Liver (tissue), 9 donors: ENCODE results near the gene MGA. TPM values are rescaled to one million over a fixed set of nuclear protein-coding genes. Genes with fewer than 3 reads are reported as not detected.

Experiments
- DNase-seq: peaks from one replicate; pipeline ENCODE4 v3.0.0-alpha.2; 2017; ENCODE audit warnings: low spot score
- H3K27ac ChIP-seq, 2 donors: one replicate each; pipeline ENCODE4 v1.7.0; 2013; ENCODE audit warnings: inconsistent platforms in 2 of 2, low read length in 2 of 2, control low read depth in 1 of 2, low read depth in 1 of 2, mild to moderate bottlenecking in 1 of 2
- H3K27me3 ChIP-seq, 4 donors: one replicate each; pipeline versions ENCODE4 v1.6.1 to v1.7.0; 2013; ENCODE audit warnings: low read length in 3 of 4, inconsistent platforms in 1 of 4, mild to moderate bottlenecking in 1 of 4, moderate library complexity in 1 of 4; ENCODE audit not compliant: control insufficient read depth in 4 of 4, insufficient read depth in 4 of 4
- H3K36me3 ChIP-seq, 4 donors: one replicate each; pipeline versions ENCODE4 v1.6.1 to v1.7.0; 2013; ENCODE audit warnings: low read length in 3 of 4, mild to moderate bottlenecking in 3 of 4, low read depth in 1 of 4, moderate library complexity in 1 of 4; ENCODE audit not compliant: control insufficient read depth in 4 of 4, insufficient read depth in 3 of 4
- H3K4me1 ChIP-seq, 4 donors: one replicate each; pipeline versions ENCODE4 v1.6.1 to v1.7.0; 2013; ENCODE audit warnings: low read length in 3 of 4, mild to moderate bottlenecking in 3 of 4, moderate library complexity in 1 of 4; ENCODE audit not compliant: control insufficient read depth in 4 of 4, insufficient read depth in 4 of 4
- H3K4me3 ChIP-seq, 3 donors: one replicate each; pipeline versions ENCODE4 v1.6.1 to v1.7.0; 2013; ENCODE audit warnings: low read length in 3 of 3, control low read depth in 1 of 3, low read depth in 1 of 3, mild to moderate bottlenecking in 1 of 3
- H3K9ac ChIP-seq, 2 donors: one replicate each; pipeline ENCODE4 v1.7.0; 2013; ENCODE audit warnings: low read length in 2 of 2, mild to moderate bottlenecking in 2 of 2, moderate library complexity in 2 of 2, control low read depth in 1 of 2, low read depth in 1 of 2
- H3K9me3 ChIP-seq, 4 donors: one replicate each; pipeline versions ENCODE4 v1.6.1 to v1.7.0; 2013; ENCODE audit warnings: low read length in 3 of 4; ENCODE audit not compliant: control insufficient read depth in 4 of 4
- EGR1 ChIP-seq, 2 donors: IDR thresholded peaks; 2 replicates each; pipeline ENCODE4 v1.6.1; 2016 to 2018; ENCODE audit warnings: antibody characterized with exemption in 2 of 2, low read depth in 2 of 2
- FOXA1 ChIP-seq: IDR thresholded peaks from 2 replicates; pipeline ENCODE4 v1.6.1; 2016; ENCODE audit warnings: antibody characterized with exemption
- FOXA2 ChIP-seq: IDR thresholded peaks from 2 replicates; pipeline ENCODE4 v1.6.1; 2016; ENCODE audit warnings: antibody characterized with exemption
- HNF4A ChIP-seq, 2 donors: conservative IDR thresholded peaks; 2 replicates each; pipeline ENCODE4 v1.6.1; 2016; ENCODE audit warnings: antibody characterized with exemption in 2 of 2, mild to moderate bottlenecking in 2 of 2
- HNF4G ChIP-seq: IDR thresholded peaks from 2 replicates; pipeline ENCODE4 v1.6.1; 2016; ENCODE audit warnings: antibody characterized with exemption
- JUND ChIP-seq, 2 donors: IDR thresholded peaks; 2 replicates each; pipeline ENCODE4 v1.6.1; 2016; ENCODE audit warnings: antibody characterized with exemption in 2 of 2
- MAX ChIP-seq: IDR thresholded peaks from 2 replicates; pipeline ENCODE4 v1.6.1; 2016; ENCODE audit warnings: antibody characterized with exemption
- NR2F2 ChIP-seq: IDR thresholded peaks from 2 replicates; pipeline ENCODE4 v1.6.1; 2016; ENCODE audit warnings: antibody characterized with exemption
- RAD21 ChIP-seq, 2 donors: IDR thresholded peaks; 2 replicates each; pipeline ENCODE4 v1.6.1; 2016; ENCODE audit warnings: antibody characterized with exemption in 2 of 2, mild to moderate bottlenecking in 2 of 2
- REST ChIP-seq: IDR thresholded peaks from 2 replicates; pipeline ENCODE4 v1.6.1; 2016; ENCODE audit warnings: antibody characterized with exemption, mild to moderate bottlenecking
- RXRA ChIP-seq, 2 donors: IDR thresholded peaks; 2 replicates each; pipeline ENCODE4 v1.6.1; 2017 to 2018; ENCODE audit warnings: antibody characterized with exemption in 2 of 2, mild to moderate bottlenecking in 1 of 2
- SP1 ChIP-seq: IDR thresholded peaks from 2 replicates; pipeline ENCODE4 v1.6.1; 2018; ENCODE audit warnings: antibody characterized with exemption, mild to moderate bottlenecking
- TAF1 ChIP-seq: conservative IDR thresholded peaks from 2 replicates; pipeline ENCODE4 v1.6.1; 2016; ENCODE audit warnings: antibody characterized with exemption, mild to moderate bottlenecking
- YY1 ChIP-seq: IDR thresholded peaks from 2 replicates; pipeline ENCODE4 v1.6.1; 2016; ENCODE audit warnings: antibody characterized with exemption, mild to moderate bottlenecking
- WGBS: extraction: QIAGEN DNeasy Blood & Tissue Kit; methylation state at CpG from one replicate; pipeline ENCODE4 v1.1.7; 2013; 5-methylcytosine and 5-hydroxymethylcytosine counted together
- polyA plus RNA-seq, 2 donors: library from polyadenylated mRNA; stranded (reverse) in 1 of 2; unstranded in 1 of 2; fragments of 200-250 nt in 1 of 2; fragments of >200 nt in 1 of 2; fragmentation: Nextera tagmentation in 1 of 2; extraction: Ambion mirVana in 1 of 2; gene quantifications; one replicate each; pipeline versions ENCODE4 v1.2.1 to v1.2.3, GENCODE V29; 2013 to 2015
- total RNA-seq, 2 donors: library from RNA; depleted of rRNA; stranded (reverse); fragments of >200 nt; gene quantifications; one replicate each; pipeline ENCODE4 v1.2.3, GENCODE V29; 2014
- TF ChIP-seq, protein P1 (sequence below): IDR thresholded peaks from 2 replicates; pipeline ENCODE4 v1.6.1; 2016; ENCODE audit warnings: antibody characterized with exemption
- TF ChIP-seq, protein P2 (sequence below): IDR thresholded peaks from 2 replicates; pipeline ENCODE4 v1.6.1; 2016; ENCODE audit warnings: antibody characterized with exemption
- donor health status: healthy.
- donor health status: healthy.
- donor health status: healthy.
- donor health status: healthy.
- donor health status: healthy.

MGA gene
- total and polyA plus RNA-seq, 4 donors = 2.1 to 33.5 (median 13.2) TPM

DNA sequence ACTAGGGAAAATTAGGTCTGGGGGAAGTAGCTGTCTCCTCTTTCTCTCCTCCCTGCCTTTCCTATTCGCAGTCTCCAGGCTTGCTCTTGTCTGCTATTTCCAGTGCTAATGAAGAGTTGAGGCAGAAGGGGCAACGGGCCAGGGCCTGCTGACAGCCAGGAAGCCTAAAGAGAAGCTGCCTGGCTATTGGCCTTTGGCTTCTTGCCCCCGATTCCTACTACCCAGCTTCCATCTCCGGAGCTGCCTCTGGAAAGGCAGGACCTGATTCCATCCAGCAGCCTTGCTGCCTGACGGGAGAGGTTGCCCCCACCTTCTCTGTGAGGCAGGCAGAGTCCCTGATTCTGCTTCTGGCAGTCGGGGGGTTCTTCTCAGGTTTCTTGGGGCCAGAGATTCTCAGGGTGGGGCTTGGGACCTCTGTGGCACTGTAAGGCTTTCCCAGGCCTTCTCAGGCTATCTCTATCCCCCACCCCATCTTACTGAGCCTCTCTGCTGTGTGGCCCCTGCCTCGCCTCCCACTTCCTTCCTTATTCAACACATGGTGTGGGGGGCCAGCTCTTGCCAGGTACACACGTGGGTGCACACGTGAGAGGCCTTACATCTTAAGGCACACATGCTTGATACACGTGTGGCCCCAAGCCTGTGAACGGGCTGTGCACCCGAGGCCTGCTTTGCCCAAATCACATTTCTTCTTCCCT, 149.5 kb downstream of the MGA start:
- 78% methylated on average over 12 of the region's 12 CpGs for whole genome bisulfite sequencing
- Histone ChIP-seq H3K36me3 (peaks cover 0 to 6% (median 0%) of the 10 kb centered on the region in 4 donors), H3K4me1 (no peaks in the 10 kb centered on the region), H3K27me3 (no peaks in the 10 kb centered on the region), H3K27ac (no peak overlapping the region), H3K9ac (no peak overlapping the region), H3K4me3 (no peak overlapping the region), H3K9me3 (no peaks in the 10 kb centered on the region)
- DNase-seq = no peak
- TF ChIP-seq HNF4G = no peak
- TF ChIP-seq, protein P1, sequence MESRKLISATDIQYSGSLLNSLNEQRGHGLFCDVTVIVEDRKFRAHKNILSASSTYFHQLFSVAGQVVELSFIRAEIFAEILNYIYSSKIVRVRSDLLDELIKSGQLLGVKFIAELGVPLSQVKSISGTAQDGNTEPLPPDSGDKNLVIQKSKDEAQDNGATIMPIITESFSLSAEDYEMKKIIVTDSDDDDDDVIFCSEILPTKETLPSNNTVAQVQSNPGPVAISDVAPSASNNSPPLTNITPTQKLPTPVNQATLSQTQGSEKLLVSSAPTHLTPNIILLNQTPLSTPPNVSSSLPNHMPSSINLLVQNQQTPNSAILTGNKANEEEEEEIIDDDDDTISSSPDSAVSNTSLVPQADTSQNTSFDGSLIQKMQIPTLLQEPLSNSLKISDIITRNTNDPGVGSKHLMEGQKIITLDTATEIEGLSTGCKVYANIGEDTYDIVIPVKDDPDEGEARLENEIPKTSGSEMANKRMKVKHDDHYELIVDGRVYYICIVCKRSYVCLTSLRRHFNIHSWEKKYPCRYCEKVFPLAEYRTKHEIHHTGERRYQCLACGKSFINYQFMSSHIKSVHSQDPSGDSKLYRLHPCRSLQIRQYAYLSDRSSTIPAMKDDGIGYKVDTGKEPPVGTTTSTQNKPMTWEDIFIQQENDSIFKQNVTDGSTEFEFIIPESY = no peak
- TF ChIP-seq FOXA1 = no peak
- no peak for TF ChIP-seq YY1
- TF ChIP-seq, protein P2, sequence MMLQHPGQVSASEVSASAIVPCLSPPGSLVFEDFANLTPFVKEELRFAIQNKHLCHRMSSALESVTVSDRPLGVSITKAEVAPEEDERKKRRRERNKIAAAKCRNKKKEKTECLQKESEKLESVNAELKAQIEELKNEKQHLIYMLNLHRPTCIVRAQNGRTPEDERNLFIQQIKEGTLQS = no peak
- TF ChIP-seq REST = no peak
- TF ChIP-seq FOXA2 = no peak
- no peak for TF ChIP-seq RAD21 (IDR thresholded peaks at IDR 0.05)
- no peak for TF ChIP-seq RXRA (IDR thresholded peaks at IDR 0.05)
- TF ChIP-seq EGR1 (IDR thresholded peaks at IDR 0.05; ENCODE audit: low read depth in 2 of 2) = no peak
- TF ChIP-seq TAF1 = no peak
- TF ChIP-seq NR2F2 = no peak
- TF ChIP-seq HNF4A (conservative IDR thresholded peaks at IDR 0.05) = no peak

DNA sequence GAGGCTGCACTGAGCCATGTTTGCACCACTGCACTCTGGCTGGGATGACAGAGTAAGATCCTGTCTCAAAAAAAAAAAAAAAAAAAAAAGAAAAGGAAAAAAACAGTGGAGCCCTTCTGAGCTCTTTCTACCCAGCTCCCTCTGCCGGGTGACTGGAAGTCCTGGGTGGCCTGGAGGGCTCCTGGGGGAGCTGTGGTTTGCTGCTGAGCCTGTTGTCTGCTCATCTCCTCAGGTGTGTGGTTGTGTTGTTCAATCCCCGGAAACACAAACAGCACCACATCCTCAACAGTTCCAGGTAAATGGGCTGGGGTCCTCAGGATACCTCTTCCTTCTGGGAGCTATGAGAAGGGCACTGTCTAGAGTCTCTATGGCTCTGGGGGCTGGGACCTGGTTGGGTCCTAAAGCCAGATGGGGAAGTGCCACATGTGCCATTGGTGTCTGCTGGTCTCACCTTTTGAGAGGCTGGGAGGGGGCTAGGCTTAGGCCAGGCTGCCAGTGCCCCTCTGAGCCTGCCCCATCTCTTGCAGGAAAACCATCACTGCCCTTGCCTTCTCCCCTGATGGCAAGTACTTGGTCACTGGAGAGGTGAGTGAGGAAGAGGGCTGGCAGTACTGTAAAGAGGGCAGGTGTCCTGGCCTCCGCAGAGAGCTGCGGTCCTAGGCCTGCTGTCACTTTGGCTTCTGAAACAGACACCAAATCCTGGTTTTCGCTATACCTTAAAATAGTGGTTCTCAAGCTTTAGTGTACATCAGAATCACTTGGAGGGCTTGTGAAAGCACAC, 150.6 kb downstream of the MGA start:
- H3K9ac ChIP-seq = no peak overlapping the region
- H3K27ac ChIP-seq = no peak overlapping the region
- no peaks in the 10 kb centered on the region for H3K27me3 ChIP-seq
- no peaks in the 10 kb centered on the region for H3K9me3 ChIP-seq
- no peak overlapping the region for H3K4me3 ChIP-seq
- no peak for DNase-seq
- TF ChIP-seq TAF1 (no peak), REST (no peak), JUND (IDR thresholded peaks at IDR 0.05) (no peak), MAX (no peak), SP1 (no peak), YY1 (no peak), EGR1 (IDR thresholded peaks at IDR 0.05; ENCODE audit: low read depth in 2 of 2) (no peak), NR2F2 (no peak), HNF4G (no peak), FOXA2 (no peak), RAD21 (IDR thresholded peaks at IDR 0.05) (no peak)
- TF ChIP-seq, protein P1 = no peak
- peaks cover 0 to 11% (median 2%) of the 10 kb centered on the region in 4 donors for H3K36me3 ChIP-seq
- 93% methylated on average over 5 of the region's 5 CpGs for WGBS
- H3K4me1 ChIP-seq = no peaks in the 10 kb centered on the region
